H9 (cell line): Measurements from ENCODE around the gene MICAL2. TPM values are rescaled to one million over a fixed set of nuclear protein-coding genes. Genes with fewer than 3 reads are reported as not detected.

ENCODE experiments used
- DNase-seq: peaks from one replicate; pipeline ENCODE4 v3.0.0-alpha.2; 2017
- H2AFZ ChIP-seq: one replicate; pipeline ENCODE4 v1.6.1; 2013; ENCODE audit warnings: mild to moderate bottlenecking, low read length, control low read depth, moderate library complexity
- H2AK5ac ChIP-seq: 2 replicates; pipeline ENCODE4 v1.6.1; 2013; ENCODE audit warnings: low read length, control low read depth, mixed read lengths; ENCODE audit not compliant: insufficient read length
- H2BK120ac ChIP-seq: one replicate; pipeline ENCODE4 v1.6.1; 2013; ENCODE audit warnings: low read depth, mild to moderate bottlenecking, low read length, control low read depth, inconsistent platforms; ENCODE audit not compliant: poor library complexity, severe bottlenecking
- H2BK12ac ChIP-seq: 2 replicates; pipeline ENCODE4 v1.6.1; 2013; ENCODE audit warnings: low read length, control low read depth, mixed read lengths, low read depth; ENCODE audit not compliant: insufficient read length
- H2BK15ac ChIP-seq: 2 replicates; pipeline ENCODE4 v1.6.1; 2013; ENCODE audit warnings: low read depth, low read length, control low read depth
- H2BK20ac ChIP-seq: one replicate; pipeline ENCODE4 v1.6.1; 2013; ENCODE audit warnings: low read depth, mild to moderate bottlenecking, low read length, control low read depth, inconsistent platforms; ENCODE audit not compliant: poor library complexity, severe bottlenecking
- H2BK5ac ChIP-seq: 2 replicates; pipeline ENCODE4 v1.6.1; 2013; ENCODE audit warnings: low read length, control low read depth, mixed read lengths; ENCODE audit not compliant: insufficient read length
- H3K14ac ChIP-seq: 2 replicates; pipeline ENCODE4 v1.6.1; 2013; ENCODE audit warnings: low read length, control low read depth; ENCODE audit not compliant: insufficient read depth
- H3K18ac ChIP-seq: 2 replicates; pipeline ENCODE4 v1.6.1; 2013; ENCODE audit warnings: low read depth, mild to moderate bottlenecking, mixed read lengths, low read length, control low read depth; ENCODE audit not compliant: insufficient read length
- H3K23ac ChIP-seq: 2 replicates; pipeline ENCODE4 v1.6.1; 2013; ENCODE audit warnings: low read length, control low read depth, mixed read lengths, low read depth; ENCODE audit not compliant: insufficient read length
- H3K23me2 ChIP-seq: 2 replicates; pipeline ENCODE4 v1.6.1; 2013; ENCODE audit warnings: low read depth, mild to moderate bottlenecking, mixed read lengths, low read length, control low read depth; ENCODE audit not compliant: insufficient read length, poor library complexity, severe bottlenecking
- H3K27ac ChIP-seq: 2 replicates; pipeline ENCODE4 v1.5.1; 2013; ENCODE audit warnings: low read length, control low read depth, mixed read lengths, low read depth; ENCODE audit not compliant: insufficient read length
- H3K27me3 ChIP-seq: 2 replicates; pipeline ENCODE4 v1.6.1; 2013; ENCODE audit warnings: low read length, control low read depth, inconsistent platforms; ENCODE audit not compliant: insufficient read depth
- H3K4ac ChIP-seq: 2 replicates; pipeline ENCODE4 v1.6.1; 2013; ENCODE audit warnings: low read depth, mild to moderate bottlenecking, control low read depth, inconsistent platforms, low read length, moderate library complexity
- H3K4me1 ChIP-seq: 2 replicates; pipeline ENCODE4 v1.6.1; 2013; ENCODE audit warnings: low read length, control low read depth, inconsistent platforms; ENCODE audit not compliant: insufficient read depth
- H3K4me2 ChIP-seq: 2 replicates; pipeline ENCODE4 v1.6.1; 2013; ENCODE audit warnings: low read length, control low read depth, mixed read lengths; ENCODE audit not compliant: insufficient read length, insufficient read depth
- H3K56ac ChIP-seq: 2 replicates; pipeline ENCODE4 v1.6.1; 2013; ENCODE audit warnings: low read depth, mild to moderate bottlenecking, mixed read lengths, low read length, control low read depth; ENCODE audit not compliant: insufficient read length
- H3K79me1 ChIP-seq: 2 replicates; pipeline ENCODE4 v1.6.1; 2013; ENCODE audit warnings: low read depth, mild to moderate bottlenecking, moderate library complexity, low read length, control low read depth, inconsistent platforms; ENCODE audit not compliant: insufficient read depth, poor library complexity, severe bottlenecking
- H3K79me2 ChIP-seq: 2 replicates; pipeline ENCODE4 v1.6.1; 2013; ENCODE audit warnings: low read length, control low read depth, inconsistent platforms; ENCODE audit not compliant: insufficient read depth
- H3K9ac ChIP-seq: 2 replicates; pipeline ENCODE4 v1.6.1; 2013; ENCODE audit warnings: low read length, control low read depth, mixed read lengths; ENCODE audit not compliant: insufficient read length; ENCODE audit errors: extremely low read depth
- H3K9me3 ChIP-seq: one replicate; pipeline ENCODE4 v1.6.1; 2013; ENCODE audit warnings: low read depth, low read length, inconsistent platforms; ENCODE audit not compliant: control insufficient read depth
- H3T11ph ChIP-seq: one replicate; pipeline ENCODE4 v1.6.1; 2013; ENCODE audit warnings: mild to moderate bottlenecking, low read length, control low read depth, inconsistent platforms
- H4K20me1 ChIP-seq: one replicate; pipeline ENCODE4 v1.6.1; 2013; ENCODE audit not compliant: control insufficient read depth, insufficient read length, insufficient read depth
- H4K5ac ChIP-seq: 2 replicates; pipeline ENCODE4 v1.6.1; 2013; ENCODE audit warnings: low read depth, mild to moderate bottlenecking, mixed read lengths, low read length, control low read depth; ENCODE audit not compliant: insufficient read length
- H4K8ac ChIP-seq: replicated peaks from 2 replicates; pipeline ENCODE4 v1.6.1; 2013; ENCODE audit warnings: low read length, control low read depth, mixed read lengths, low read depth; ENCODE audit not compliant: insufficient read length
- H4K91ac ChIP-seq: 2 replicates; pipeline ENCODE4 v1.6.1; 2013; ENCODE audit warnings: low read depth, mild to moderate bottlenecking, moderate library complexity, mixed read lengths, low read length, control low read depth; ENCODE audit not compliant: insufficient read length
- H3K27ac Mint-ChIP-seq, 3 experiments: 2 replicates in 2 of 3; 3 replicates in 1 of 3; pipeline ENCODE4 v1.8.0; 2020 to 2021; ENCODE audit warnings: mixed read lengths in 3 of 3, mild to moderate bottlenecking in 1 of 3, moderate library complexity in 1 of 3
- H3K27me3 Mint-ChIP-seq: 2 replicates; pipeline ENCODE4 v1.8.0; 2021; ENCODE audit warnings: low read depth, mild to moderate bottlenecking, moderate library complexity, mixed read lengths
- H3K36me3 Mint-ChIP-seq, 3 experiments: 2 replicates in 2 of 3; 3 replicates in 1 of 3; pipeline ENCODE4 v1.8.0; 2020 to 2021; ENCODE audit warnings: low read depth in 3 of 3, mixed read lengths in 3 of 3; ENCODE audit not compliant: insufficient read depth in 1 of 3
- H3K4me1 Mint-ChIP-seq, 2 experiments: 2 replicates each; pipeline ENCODE4 v1.8.0; 2020; ENCODE audit warnings: mixed read lengths in 2 of 2
- H3K4me3 Mint-ChIP-seq, 2 experiments: 2 replicates in 1 of 2; 3 replicates in 1 of 2; pipeline ENCODE4 v1.8.0; 2020 to 2021; ENCODE audit warnings: mild to moderate bottlenecking in 2 of 2, mixed read lengths in 2 of 2, moderate library complexity in 1 of 2
- H3K9me3 Mint-ChIP-seq, 2 experiments: 2 replicates in 1 of 2; 3 replicates in 1 of 2; pipeline ENCODE4 v1.8.0; 2020; ENCODE audit warnings: mild to moderate bottlenecking in 2 of 2, mixed read lengths in 2 of 2, moderate library complexity in 1 of 2
- WGBS: extraction: QIAGEN DNeasy Blood & Tissue Kit; methylation state at CpG from one replicate; pipeline ENCODE4 v1.1.7; 2013; ENCODE audit warnings: missing lambda C conversion rate, low lambda C conversion rate, mixed read lengths; ENCODE audit not compliant: insufficient read length; ENCODE audit errors: extremely low coverage; 5-methylcytosine and 5-hydroxymethylcytosine counted together
- total RNA-seq: library from RNA; stranded (reverse); gene quantifications from 2 replicates; pipeline ENCODE4 v1.2.1, GENCODE V29; 2021
- TF ChIP-seq, protein P1 (sequence below): fragments of 200-600 bp; sonication (generic); conservative IDR thresholded peaks from 3 replicates; pipeline ENCODE4 v1.8.0; 2021; ENCODE audit warnings: antibody characterized with exemption, mild to moderate bottlenecking

MICAL2 gene
- total RNA-seq, 1 experiment from 2014 or later, result 4.7 TPM

GRCh38 chr11:12154871-12155668 lies 44.7 kb downstream of the MICAL2 start:
- Histone ChIP-seq H3K79me2 (no peaks in the 10 kb centered on the region), H3K23ac (no peak overlapping the region)
- WGBS, result no CpG with 5 or more reads among the region's 6 CpGs

More at GRCh38 chr11:12154871-12155668, 44.7 kb downstream of the MICAL2 start:
- no peaks in the 10 kb centered on the region; a peak in 1 of 5 replicates for H3K9me3 Mint-ChIP-seq
- no peak overlapping the region for H4K91ac ChIP-seq
- H4K8ac ChIP-seq, result no peak overlapping the region
- no peak overlapping the region for H2BK15ac ChIP-seq
- no peaks in the 10 kb centered on the region for H3K36me3 Mint-ChIP-seq
- no peak overlapping the region for H3K4ac ChIP-seq
- H3K4me1 ChIP-seq, result no peaks in the 10 kb centered on the region
- H2AFZ ChIP-seq, result no peak overlapping the region
- no peak overlapping the region for H2BK120ac ChIP-seq
- no peak overlapping the region for H2BK20ac ChIP-seq
- H3K14ac ChIP-seq, result no peak overlapping the region
- no peaks in the 10 kb centered on the region for H3K4me1 Mint-ChIP-seq
- H3K27ac ChIP-seq, result no peak overlapping the region
- no peak overlapping the region for H3K4me2 ChIP-seq
- H3K27me3 Mint-ChIP-seq, result peaks cover 1% of the 10 kb centered on the region; the same call in 1 of the 2 replicates
- no peak for DNase-seq
- H3K56ac ChIP-seq, result no peak overlapping the region
- no peak overlapping the region for H2AK5ac ChIP-seq
- H3K27ac Mint-ChIP-seq, result no peak overlapping the region
- H3K9ac ChIP-seq, result no peak overlapping the region
- no peaks in the 10 kb centered on the region for H4K20me1 ChIP-seq
- no peak overlapping the region for H2BK12ac ChIP-seq
- no peak overlapping the region for H3K4me3 Mint-ChIP-seq
- H3K9me3 ChIP-seq, result no peaks in the 10 kb centered on the region
- TF ChIP-seq, protein P1, sequence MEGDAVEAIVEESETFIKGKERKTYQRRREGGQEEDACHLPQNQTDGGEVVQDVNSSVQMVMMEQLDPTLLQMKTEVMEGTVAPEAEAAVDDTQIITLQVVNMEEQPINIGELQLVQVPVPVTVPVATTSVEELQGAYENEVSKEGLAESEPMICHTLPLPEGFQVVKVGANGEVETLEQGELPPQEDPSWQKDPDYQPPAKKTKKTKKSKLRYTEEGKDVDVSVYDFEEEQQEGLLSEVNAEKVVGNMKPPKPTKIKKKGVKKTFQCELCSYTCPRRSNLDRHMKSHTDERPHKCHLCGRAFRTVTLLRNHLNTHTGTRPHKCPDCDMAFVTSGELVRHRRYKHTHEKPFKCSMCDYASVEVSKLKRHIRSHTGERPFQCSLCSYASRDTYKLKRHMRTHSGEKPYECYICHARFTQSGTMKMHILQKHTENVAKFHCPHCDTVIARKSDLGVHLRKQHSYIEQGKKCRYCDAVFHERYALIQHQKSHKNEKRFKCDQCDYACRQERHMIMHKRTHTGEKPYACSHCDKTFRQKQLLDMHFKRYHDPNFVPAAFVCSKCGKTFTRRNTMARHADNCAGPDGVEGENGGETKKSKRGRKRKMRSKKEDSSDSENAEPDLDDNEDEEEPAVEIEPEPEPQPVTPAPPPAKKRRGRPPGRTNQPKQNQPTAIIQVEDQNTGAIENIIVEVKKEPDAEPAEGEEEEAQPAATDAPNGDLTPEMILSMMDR, result no peak
- no peaks in the 10 kb centered on the region for H3K79me1 ChIP-seq
- H3K27me3 ChIP-seq, result no peaks in the 10 kb centered on the region
- H3K23me2 ChIP-seq, result no peaks in the 10 kb centered on the region
- no peak overlapping the region for H3T11ph ChIP-seq
- H3K18ac ChIP-seq, result no peak overlapping the region
- H2BK5ac ChIP-seq, result no peak overlapping the region
- no peak overlapping the region for H4K5ac ChIP-seq
